HG03354 (cell line): ENCODE results near the gene UBR1.
"Not testable (repeated sequence)": the region's sequence is repeated elsewhere in the genome, so short reads cannot be mapped to it uniquely, and the experiment has no call there.

Experiments
- ATAC-seq: cut with Tn5 transposase; IDR thresholded peaks from one replicate; pipeline ENCODE4 v1.9.1; 2021; ENCODE audit warnings: mild to moderate bottlenecking; ENCODE audit not compliant: unreplicated experiment, poor library complexity, severe bottlenecking

UBR1 gene

DNA sequence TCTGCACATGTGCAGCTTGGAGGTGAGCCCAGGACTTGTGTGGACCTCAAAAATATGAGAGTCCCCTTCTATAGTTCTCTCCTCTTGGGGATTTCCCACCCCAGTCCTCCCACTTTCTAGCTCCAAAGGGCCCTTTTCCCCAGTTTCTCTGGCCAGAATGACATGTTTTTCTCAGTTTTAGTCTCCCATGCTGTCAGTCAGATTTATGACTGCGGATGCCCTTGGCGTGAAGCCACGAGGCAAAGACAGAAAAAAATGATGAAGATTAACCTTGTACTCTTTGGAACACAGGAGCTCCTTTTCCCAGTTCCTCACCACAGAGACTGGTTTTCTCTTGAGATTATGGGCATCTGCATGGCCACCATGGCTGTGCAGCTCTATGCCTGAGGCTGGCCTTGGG lies 113.2 kb downstream of the UBR1 start:
- no peak for ATAC-seq

DNA sequence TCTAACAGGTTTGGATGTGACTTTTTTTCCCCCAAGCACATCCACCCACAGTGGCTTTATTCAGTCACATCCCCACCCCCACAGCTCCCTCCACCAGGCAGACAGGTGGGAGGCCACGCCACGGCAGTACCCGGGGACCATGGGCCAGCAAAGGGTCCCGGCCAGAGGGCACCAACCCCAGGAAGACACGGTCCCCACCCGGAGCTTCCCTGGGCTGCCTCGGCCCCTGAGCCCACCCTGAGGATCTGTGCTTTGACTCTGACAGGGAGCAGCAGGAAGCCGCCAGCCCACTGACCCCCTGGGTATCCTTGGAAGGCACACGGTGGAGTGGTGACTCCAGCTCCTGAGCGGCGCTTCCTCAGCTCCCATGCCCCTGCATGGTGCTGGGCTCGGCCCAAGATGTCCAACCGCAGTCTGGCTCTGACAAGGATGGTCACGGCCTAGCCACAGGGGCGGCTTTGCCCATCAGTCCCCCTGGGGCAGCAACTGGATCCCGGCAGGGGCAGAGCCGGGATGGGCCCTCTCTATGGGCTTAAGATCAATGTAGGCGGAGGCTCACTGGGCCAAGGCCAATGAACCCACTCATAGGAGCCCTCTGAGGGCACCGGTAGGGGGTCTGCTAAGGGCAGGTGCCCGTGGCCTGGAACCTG lies 119.0 kb downstream of the UBR1 start:
- no peak for ATAC-seq

- ATAC-seq: no peak
These were observed 121.3 kb downstream of the UBR1 start for GRCh38 chr15:42984493-42985034.

DNA sequence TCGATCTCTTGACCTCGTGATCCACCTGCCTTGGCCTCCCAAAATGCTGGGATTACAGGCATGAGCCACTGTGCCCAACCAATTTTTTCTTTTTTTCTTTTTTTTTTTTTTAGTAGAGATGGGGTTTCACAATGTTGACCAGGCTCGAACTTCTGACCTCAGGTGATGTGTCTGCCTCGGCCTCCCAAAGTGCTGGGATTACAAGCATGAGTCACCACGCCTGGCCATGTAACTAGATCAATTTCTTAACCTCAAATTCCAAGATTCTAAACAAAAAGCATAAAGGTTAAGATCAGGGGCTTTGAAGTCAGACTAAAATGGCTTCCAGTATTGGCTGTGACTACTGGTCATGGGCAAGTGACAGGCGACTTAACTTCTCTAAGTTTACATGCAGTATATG lies 126.7 kb downstream of the UBR1 start:
- ATAC-seq: not testable (repeated sequence)

- no peak for ATAC-seq
These were observed 131.5 kb downstream of the UBR1 start for GRCh38 chr15:42974202-42974862.

- no peak for ATAC-seq
These were observed 132.7 kb downstream of the UBR1 start for GRCh38 chr15:42973114-42973513.

DNA sequence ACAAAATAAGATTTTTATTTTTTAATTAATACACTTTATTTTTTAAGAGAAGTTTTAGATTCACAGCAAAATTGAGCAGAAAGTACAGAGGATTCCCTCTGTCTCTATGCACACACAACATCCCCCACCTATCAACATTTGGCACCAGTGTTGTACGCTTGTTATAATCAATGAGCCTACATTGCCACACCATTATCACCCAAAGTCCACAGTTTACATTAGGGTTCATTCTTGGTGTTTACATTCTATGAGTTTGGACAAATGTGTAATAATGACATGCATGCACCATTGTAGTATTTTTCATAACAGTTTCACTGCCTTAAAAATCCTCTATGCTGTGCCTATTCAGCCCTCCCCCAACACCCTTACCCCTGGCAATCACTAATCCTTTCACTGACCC lies 134.0 kb downstream of the UBR1 start:
- no peak for ATAC-seq

- no peak for ATAC-seq
These were observed 141.4 kb downstream of the UBR1 start for GRCh38 chr15:42964476-42964875.

GRCh38 chr15:42955518-42955917 lies 150.3 kb downstream of the UBR1 start:
- ATAC-seq: no peak

DNA sequence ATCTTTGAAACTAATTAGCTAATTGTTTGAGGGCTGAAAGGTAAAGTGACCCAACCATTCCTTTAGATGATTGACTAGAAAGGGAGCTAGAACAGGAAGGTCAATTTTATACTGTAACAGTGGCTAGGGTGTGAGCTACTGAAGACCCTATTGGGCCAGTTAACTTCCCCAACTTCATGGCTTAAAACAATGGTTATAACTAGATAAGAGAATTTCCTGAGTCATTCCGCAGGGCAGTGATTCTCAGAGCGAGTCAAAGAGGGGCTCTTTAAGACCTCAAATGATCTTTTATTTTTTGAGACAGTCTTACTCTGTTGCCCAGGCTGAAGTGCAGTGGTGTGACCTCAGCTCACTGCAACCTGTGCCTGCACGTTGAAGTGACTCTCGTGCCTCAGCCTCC lies 151.5 kb downstream of the UBR1 start:
- no peak for ATAC-seq

DNA sequence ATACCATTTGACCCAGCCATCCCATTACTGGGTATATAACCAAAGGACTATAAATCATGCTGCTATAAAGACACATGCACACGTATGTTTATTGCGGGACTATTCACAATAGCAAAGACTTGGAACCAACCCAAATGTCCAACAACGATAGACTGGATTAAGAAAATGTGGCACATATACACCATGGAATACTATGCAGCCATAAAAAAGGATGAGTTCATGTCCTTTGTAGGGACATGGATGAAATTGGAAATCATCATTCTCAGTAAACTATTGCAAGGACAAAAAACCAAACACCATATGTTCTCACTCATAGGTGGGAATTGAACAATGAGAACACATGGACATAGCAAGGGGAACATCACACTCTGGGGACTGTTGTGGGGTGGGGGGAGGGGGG lies 156.9 kb downstream of the UBR1 start:
- ATAC-seq: not testable (repeated sequence)

GRCh38 chr15:42940527-42940926 lies 165.3 kb downstream of the UBR1 start:
- no peak for ATAC-seq

- no peak for ATAC-seq
These were observed 166.0 kb downstream of the UBR1 start for GRCh38 chr15:42939841-42940240.

DNA sequence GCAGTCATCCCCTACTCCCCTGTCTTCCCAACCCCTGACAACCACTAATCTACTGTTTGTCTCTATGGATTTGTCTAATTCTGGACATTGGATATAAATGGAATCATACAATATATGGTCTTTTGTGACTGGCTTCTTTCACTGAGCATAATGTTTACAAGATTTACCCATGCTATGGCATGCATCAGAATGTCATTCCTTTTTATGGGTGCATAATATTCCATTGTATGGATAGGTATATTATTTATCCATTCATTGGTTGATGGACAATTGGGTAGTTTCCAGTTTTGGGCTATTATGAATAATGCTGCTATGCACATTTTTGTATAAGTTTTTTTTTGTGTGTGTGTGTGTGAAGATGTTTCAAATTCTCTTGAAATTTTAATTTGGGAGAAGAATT lies 168.7 kb downstream of the UBR1 start:
- ATAC-seq: no peak

GRCh38 chr15:42933886-42934667 lies 171.8 kb downstream of the UBR1 start:
- no peak for ATAC-seq

- no peak for ATAC-seq
These were observed 172.9 kb downstream of the UBR1 start for GRCh38 chr15:42932833-42933515.

DNA sequence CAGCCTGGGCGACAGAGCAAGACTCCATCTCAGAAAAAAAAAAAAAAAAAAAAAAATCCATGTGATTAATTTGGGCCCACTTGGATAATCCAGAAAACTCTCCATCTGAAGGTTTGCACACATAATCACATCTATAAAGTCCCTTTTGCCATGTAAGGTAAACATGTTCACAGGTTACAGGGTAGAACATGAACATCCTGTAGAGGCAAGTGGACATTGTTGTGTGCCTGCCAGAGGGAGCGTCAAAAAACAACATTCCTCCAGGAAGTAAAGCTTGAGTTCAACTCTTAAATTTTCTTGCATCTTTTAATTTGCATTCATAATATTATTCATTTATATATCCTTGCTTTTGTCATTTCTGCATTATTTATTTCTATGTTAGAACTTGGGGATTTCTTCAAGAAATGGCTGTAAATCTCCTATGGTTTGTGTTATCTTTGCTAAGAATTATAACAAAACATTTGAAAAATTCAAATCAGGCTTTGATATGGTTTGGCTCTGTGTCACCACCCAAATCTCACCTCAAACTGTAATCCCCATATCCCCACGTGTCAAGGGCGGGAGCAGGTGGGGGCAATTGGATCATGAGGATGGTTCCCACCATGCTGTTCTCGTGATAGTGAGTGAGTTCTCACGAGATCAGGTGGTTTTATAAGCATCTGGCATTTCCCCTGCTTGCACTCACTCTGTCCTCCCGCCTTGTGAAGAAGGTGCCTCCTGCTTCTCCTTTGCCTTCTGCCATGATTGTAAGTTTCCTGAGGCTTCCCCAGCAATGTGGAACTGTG lies 173.9 kb downstream of the UBR1 start:
- no peak for ATAC-seq

DNA sequence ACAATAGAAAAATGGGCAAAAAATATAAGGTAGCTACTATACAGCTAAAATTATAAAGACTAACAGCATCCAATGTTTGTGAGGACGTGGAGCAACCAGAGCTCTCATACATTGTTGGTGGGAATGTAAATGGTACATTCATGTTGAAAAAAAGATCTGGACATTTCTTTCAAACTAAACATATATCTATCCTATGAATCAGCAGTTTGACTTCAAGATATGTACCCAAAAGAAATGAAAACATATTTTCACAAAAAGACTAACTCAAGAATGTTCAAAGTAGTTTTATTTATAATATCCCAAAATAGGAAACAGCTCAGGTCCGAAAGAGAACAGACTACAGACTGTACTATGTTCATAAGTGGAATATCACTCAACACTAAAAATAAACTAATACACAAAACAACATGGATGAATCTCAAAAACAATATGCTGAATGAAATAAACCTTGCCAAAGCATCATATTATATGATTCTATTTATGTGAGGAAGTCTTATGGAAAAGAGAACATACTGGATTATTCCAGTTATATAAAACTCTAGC lies 176.5 kb downstream of the UBR1 start:
- ATAC-seq: no peak

DNA sequence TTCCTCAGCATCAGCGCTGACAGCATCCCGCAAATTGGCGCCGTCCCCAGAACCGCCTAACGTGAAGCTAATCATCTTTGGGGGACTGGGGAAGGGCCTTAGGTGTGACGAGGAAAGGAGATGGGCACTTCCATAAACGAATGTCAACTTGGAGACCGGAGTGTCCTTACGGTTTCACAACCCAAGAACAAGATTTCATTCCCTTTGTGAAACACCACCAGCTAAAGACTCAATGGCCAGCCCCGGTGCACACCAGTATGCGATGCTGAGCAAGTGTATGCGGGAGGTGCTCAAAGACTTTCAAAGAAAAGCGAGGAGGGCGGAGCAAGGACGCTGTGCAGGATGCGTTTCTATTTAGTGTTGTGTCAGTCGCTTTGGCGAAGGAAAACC lies 184.5 kb downstream of the UBR1 start:
- no peak for ATAC-seq
